Fibroblast of the aortic adventitia (primary cell): Measurements from ENCODE around the gene POU1F1. TPM values are rescaled to one million over a fixed set of nuclear protein-coding genes. Genes with fewer than 3 reads are reported as not detected.
A peak's percentile ranks its signal among the peaks of the same experiment; 100 is the strongest.

Experiments used
- DNase-seq: peaks from one replicate; pipeline ENCODE4 v3.0.0-alpha.2; 2010; ENCODE audit warnings: low read depth
- H3K4me3 ChIP-seq: 2 replicates; pipeline ENCODE4 v1.5.1; 2011; ENCODE audit warnings: low read depth, mild to moderate bottlenecking, control low read depth, low read length, moderate library complexity
- CTCF ChIP-seq: IDR thresholded peaks from 2 replicates; pipeline ENCODE4 v1.5.1; 2011; ENCODE audit warnings: mild to moderate bottlenecking, low read length, control low read depth, inconsistent platforms; ENCODE audit not compliant: insufficient read depth
- total RNA-seq: library from RNA; depleted of rRNA; stranded (reverse); fragments of >200 nt; gene quantifications from 2 replicates; pipeline ENCODE4 v1.2.3, GENCODE V29; 2012; ENCODE audit warnings: low replicate concordance

Gene POU1F1
- total RNA-seq, 1 donor = not detected

GRCh38 chr3:87233805-87234204, 42.6 kb downstream of the POU1F1 start:
- no peak for TF ChIP-seq CTCF
- DNase-seq = no peak
- H3K4me3 ChIP-seq = no peak overlapping the region

- no peak for TF ChIP-seq CTCF
- no peak overlapping the region for H3K4me3 ChIP-seq
Observed at GRCh38 chr3:87229113-87229512, 47.3 kb downstream of the POU1F1 start.

DNA sequence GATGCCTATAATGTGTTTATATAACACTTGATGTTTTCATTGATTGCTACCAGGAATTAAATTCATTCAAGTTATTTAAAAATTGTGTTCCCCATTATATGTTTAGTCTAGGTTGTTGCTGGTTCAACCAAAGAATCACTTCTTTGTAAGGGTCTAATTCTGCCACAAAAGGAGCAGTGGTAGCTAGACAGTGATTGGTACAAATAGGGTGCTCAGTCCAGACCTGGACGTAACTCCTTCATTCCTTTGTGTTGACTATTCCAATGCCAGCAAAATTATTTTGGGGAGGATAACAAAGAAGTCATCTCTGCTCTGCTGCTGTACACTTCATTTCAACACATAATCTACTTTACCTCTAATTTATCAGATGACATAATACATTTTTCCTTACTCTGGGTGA, 48.1 kb downstream of the POU1F1 start:
- peak; percentile 48 for DNase-seq
- TF ChIP-seq CTCF = no peak

More at GRCh38 chr3:87229113-87229512, 47.3 kb downstream of the POU1F1 start:
- DNase-seq = no peak

DNA sequence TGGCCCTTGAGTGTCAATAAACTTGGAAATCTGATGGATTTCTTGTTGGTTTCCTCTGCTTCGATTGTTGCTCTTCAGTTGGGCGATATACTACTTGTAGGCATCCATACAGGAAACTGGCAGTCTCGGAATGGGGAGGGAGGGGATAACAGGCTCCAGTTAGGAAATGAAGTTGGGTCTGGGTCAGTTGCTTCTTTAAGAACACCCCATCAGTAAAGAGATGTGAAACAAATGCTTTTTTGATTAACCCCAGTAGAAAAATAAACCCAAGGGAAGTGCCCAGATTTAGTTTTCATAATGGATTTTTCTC, 48.6 kb downstream of the POU1F1 start:
- no peak for TF ChIP-seq CTCF
- DNase-seq = peak; percentile 18
- H3K4me3 ChIP-seq = peak overlapping the region; percentile 93

More for the DNA sequence above, 48.1 kb downstream of the POU1F1 start:
- H3K4me3 ChIP-seq = peak overlapping the region; percentile 93

GRCh38 chr3:87227104-87227834, 49.1 kb downstream of the POU1F1 start, which contains the start of gene CHMP2B:
CHMP2B (plus strand) TSS chr3:87227309; CDS start chr3:87227523, 214 bp downstream.
- TF ChIP-seq CTCF = no peak
- peak; percentile 92 for DNase-seq
- peak within 1 kb of the TSS; percentile 93 for H3K4me3 ChIP-seq

- DNase-seq = no peak
- no peak overlapping the region for H3K4me3 ChIP-seq
- TF ChIP-seq CTCF = no peak
Observed at GRCh38 chr3:87225659-87226058, 50.7 kb downstream of the POU1F1 start.

DNA sequence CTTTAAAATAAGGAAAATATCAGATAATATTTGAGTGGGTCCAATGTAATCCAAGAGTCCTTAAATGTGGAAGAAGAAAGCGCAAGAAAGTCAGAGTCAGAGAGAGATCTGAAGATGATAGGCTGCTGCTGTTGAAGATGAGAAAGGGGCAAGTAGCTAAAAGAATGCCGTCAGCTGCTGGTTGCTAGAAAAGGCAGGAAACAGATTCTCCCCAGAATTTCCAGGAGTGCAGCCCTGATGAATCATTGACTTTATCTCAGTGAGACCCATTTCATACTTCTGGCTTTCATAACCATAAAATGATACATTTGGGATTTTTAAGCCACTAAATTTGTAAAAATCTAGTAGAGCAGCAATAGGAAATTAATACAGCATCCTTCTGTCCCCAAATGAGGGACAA, 56.8 kb downstream of the POU1F1 start:
- no peak for TF ChIP-seq CTCF
- DNase-seq = peak; percentile 26
- no peak overlapping the region for H3K4me3 ChIP-seq
